Suppressor macrophage treated with lipopolysaccharide for 1 hour (primary cell): Measurements from ENCODE around the gene GULP1.

Experiments
- DNase-seq, 3 donors: peaks; one replicate each; pipeline ENCODE4 v3.0.0-alpha.2; 2020 to 2022

GULP1 gene

DNA sequence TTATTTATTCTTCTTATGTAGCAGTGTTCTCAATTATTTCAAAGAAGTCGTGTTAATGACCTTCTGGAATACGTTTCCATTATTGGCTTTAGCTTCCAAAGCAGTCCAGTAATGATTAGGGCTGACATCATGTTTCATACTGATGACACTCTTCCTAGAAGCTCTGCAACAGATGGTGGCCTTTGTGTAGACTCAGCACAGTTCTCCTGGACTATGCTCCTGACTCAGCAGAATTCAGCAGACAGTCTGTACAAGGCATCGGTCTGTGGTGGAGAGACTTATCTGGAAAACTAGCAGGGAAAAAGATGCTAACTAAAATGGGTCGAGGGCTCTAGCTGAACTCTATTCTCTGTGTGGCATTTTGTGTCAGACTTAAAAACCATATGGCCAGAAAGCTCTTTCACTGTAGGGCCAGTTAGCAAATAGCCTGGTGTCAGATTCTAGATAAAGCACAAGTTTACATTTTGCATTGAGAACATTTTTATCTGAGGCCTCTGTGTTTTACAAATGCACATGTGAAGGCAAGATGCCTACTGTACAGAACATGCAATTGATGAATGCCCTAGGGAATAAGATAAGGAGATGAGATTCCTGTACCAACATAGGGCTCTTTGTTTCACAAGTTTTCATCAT is 35.1 kb downstream of the GULP1 start:
- DNase-seq: no peak

GRCh38 chr2:188327518-188328213 is 36.0 kb downstream of the GULP1 start:
- no peak for DNase-seq

GRCh38 chr2:188328419-188328818 is 36.7 kb downstream of the GULP1 start:
- no peak for DNase-seq

DNA sequence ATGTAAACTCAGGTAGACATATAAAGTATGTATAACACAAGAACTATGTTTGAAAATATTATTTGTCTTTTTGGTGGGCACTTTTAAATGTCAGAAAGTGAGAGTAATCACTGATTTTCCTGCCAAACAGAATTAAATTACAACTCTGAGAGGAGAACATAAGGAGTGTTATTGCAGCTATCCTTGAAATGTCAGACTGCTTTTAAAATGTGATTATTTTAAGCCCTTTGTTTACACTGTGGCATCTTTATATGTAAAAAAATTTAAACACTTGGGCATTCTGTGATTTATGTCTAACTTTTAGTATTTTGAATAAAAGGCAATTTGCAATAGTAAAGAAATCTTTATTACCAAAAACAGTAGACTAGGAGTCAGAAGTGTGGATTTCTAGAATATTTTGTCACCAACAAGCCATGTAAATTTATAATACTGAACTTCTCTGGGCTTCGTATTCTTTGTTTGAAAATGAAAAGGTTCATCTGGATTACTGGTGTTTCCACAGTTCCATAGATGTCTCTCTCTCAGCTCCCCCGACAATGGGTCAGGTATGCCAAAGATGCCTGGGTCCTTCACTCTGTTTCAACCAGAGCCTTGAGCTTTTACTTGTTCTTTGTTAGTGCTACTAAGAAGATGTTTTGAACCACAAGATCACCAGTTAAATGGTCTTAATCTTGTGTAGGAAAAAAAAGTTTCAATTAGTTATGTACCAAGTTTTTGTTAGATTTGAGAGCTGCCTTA is 38.8 kb downstream of the GULP1 start:
- no peak for DNase-seq

GRCh38 chr2:188332619-188333018 is 40.9 kb downstream of the GULP1 start:
- no peak for DNase-seq

GRCh38 chr2:188333751-188334524 is 42.3 kb downstream of the GULP1 start:
- DNase-seq: no peak

DNA sequence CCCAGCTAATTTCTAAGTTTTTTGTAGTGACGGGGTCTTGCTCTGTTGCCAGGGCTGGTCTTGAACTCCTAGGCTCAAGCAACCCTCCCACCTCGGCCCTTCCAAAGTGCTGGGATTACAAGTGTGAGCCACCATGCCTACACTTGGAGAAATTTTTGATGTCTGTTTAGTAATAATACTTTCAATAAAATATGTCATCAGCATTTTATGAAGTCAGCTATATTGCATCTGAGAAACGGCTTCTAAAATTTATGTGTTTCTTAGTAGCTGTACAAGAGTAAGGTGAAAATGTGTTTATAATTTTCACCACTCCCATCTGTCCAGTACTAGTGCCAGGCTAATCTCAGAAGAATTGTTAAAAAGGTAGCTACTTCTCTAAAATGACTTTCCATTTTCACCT is 46.8 kb downstream of the GULP1 start:
- DNase-seq: no peak

GRCh38 chr2:188340257-188340656 is 48.6 kb downstream of the GULP1 start:
- no peak for DNase-seq

- no peak for DNase-seq
Observed at GRCh38 chr2:188345020-188345419, 53.3 kb downstream of the GULP1 start.

DNA sequence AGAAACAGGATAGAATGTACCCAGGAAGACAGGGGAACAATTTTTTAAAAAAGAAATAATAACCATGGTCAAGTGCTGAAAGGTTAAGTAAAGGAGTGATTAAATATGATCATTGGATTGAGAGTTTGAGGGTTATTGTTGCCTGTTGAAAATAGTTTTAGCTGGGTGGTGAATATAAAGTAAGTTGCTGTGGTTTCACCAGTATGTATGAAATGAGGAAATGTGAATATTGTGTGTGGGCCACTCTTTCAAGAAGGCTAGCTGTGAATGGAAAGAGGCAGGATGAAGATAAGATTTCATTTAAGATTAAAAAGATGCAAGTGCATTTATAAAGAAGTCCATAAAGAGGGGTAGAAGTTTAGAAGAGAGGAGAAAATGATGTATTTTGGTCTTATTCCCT is 53.8 kb downstream of the GULP1 start:
- no peak for DNase-seq

- no peak for DNase-seq
Observed at GRCh38 chr2:188345831-188346458, 54.3 kb downstream of the GULP1 start.

DNA sequence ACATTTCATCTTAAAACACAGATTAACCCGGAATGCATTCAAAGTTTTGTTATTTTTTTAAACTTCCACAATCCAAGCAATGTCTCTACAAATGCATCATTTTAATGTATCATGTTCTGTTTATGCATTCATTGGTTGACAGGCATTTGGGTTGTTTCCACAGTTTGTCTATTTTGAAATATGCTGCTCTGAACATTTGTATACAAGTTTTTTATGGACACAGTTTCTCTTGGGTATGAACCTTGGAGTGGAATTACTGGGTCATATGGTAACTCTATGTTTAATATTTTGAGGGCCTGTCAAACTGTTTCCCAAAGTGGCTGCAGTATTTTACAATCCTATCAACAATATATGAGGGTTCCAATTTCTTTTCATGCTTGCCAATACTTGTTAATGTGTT is 57.3 kb downstream of the GULP1 start:
- DNase-seq: no peak

GRCh38 chr2:188353282-188353681 is 61.6 kb downstream of the GULP1 start:
- no peak for DNase-seq

GRCh38 chr2:188360485-188361263 is 69.0 kb downstream of the GULP1 start:
- no peak for DNase-seq

DNA sequence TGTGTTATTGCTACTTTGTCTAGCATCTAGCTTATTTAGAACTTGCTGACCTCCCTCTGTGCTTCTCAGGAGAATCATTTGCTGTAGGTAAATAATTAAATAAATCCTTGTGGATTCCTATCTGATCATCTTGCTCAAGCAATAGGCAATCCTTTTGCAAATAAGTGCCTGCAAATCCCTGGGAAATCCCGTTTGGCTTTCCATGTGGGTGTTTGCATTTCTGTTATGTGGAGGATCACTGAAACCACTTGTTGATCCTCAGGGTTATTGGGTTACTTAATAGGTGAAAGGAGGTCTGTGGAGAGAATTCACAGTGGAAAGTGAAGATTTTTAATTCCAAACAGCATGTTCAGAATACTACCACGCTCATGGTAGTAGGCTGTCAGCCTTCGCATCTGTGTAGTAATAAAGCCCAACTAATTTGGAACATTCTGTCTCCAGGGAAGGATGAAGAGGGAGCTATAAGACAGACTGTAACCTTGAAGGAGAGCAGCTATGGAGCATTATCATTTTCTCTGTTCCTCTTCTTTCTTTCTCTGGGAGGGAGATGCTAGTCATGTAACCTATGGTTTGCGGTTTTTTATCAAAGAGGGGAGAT is 72.5 kb downstream of the GULP1 start:
- DNase-seq: no peak

- DNase-seq: no peak
Observed at GRCh38 chr2:188365058-188365641, 73.5 kb downstream of the GULP1 start.

- DNase-seq: no peak
Observed at GRCh38 chr2:188367164-188367563, 75.5 kb downstream of the GULP1 start.

DNA sequence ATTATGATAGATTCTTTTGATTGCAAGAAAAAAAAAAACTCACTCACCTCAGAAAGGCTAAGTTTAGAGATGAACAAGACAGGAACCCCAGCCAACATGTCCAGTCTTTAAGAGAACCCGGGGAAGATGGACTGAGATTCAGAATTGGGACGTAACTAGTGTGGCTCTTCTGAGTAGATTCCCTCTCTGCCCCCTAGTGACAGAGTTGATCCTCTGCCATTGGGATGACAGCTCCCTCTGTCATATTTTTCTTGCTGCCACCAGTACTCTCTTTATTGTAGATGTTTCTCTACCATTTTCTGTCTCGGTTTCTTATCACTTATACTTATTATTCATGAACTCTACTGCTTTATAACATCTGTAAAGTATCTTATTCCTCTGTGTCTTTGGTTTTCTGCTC is 77.7 kb downstream of the GULP1 start:
- DNase-seq: peak; percentile 12 to 28 (median 26)

DNA sequence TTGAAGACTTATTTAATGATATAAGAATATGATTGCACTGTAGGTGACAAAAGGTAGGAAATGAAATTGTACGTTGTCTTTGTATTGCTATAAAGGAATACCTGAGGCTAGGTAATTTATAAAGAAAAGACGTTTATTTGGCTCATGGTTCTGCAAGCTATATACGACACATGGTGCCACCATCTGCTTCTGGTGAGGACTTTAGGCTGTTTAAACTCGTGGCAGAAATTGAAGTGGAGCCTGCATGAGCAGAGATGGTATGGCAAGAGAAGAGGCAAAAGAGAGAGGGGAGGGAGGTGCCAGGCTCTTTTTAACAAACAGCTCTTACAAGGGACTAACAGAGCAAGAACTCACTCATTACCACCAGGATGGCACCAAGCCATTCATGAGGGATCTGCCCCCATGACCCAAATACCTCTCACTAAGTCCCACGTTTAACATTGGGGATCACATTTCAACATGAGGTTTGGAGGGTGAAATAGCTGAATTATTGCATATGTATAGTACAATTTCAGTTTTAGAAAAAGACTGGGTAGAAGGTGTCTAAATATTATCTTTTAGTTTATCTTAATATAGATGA is 86.8 kb downstream of the GULP1 start:
- DNase-seq: no peak

- no peak for DNase-seq
Observed at GRCh38 chr2:188379748-188380147, 88.1 kb downstream of the GULP1 start.

- no peak for DNase-seq
Observed at GRCh38 chr2:188380280-188380679, 88.6 kb downstream of the GULP1 start.
